Measurements from ENCODE around the gene FEM1C.

GRCh38 chr5:115477581-115477980 lies 67.0 kb downstream of the FEM1C start:
- TF ChIP-seq, protein P1, sequence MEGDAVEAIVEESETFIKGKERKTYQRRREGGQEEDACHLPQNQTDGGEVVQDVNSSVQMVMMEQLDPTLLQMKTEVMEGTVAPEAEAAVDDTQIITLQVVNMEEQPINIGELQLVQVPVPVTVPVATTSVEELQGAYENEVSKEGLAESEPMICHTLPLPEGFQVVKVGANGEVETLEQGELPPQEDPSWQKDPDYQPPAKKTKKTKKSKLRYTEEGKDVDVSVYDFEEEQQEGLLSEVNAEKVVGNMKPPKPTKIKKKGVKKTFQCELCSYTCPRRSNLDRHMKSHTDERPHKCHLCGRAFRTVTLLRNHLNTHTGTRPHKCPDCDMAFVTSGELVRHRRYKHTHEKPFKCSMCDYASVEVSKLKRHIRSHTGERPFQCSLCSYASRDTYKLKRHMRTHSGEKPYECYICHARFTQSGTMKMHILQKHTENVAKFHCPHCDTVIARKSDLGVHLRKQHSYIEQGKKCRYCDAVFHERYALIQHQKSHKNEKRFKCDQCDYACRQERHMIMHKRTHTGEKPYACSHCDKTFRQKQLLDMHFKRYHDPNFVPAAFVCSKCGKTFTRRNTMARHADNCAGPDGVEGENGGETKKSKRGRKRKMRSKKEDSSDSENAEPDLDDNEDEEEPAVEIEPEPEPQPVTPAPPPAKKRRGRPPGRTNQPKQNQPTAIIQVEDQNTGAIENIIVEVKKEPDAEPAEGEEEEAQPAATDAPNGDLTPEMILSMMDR (IDR thresholded peaks at IDR 0.05), result no peak
- no peak for TF ChIP-seq POLR2A (IDR thresholded peaks at IDR 0.05)

Data from lower leg skin (tissue), 3 donors.